H1 (cell line): ENCODE data around the gene PTPRG. TPM values are rescaled to one million over a fixed set of nuclear protein-coding genes. Genes with fewer than 3 reads are reported as not detected.

Experiments
- CEBPB ChIP-seq: IDR thresholded peaks from 2 replicates; pipeline ENCODE4 v1.6.1; 2012; ENCODE audit warnings: low read depth, low read length
- CHD1 ChIP-seq: IDR thresholded peaks from 2 replicates; pipeline ENCODE4 v1.6.1; 2012; ENCODE audit warnings: low read depth, low read length, improper control_type of control experiment
- HDAC2 ChIP-seq, 2 experiments: fragments of 300-600 bp in 1 of 2; sonication (generic) in 1 of 2; IDR thresholded peaks; 2 replicates each; pipeline ENCODE4 v1.6.1; 2011 to 2012; ENCODE audit warnings: low read depth in 2 of 2, low read length in 2 of 2, mild to moderate bottlenecking in 2 of 2, moderate library complexity in 2 of 2, borderline replicate concordance in 1 of 2, inconsistent platforms in 1 of 2
- RAD21 ChIP-seq, 2 experiments: IDR thresholded peaks in 1 of 2; conservative IDR thresholded peaks in 1 of 2; 2 replicates each; pipeline ENCODE4 v1.6.1; 2011; ENCODE audit warnings: low read depth in 2 of 2, low read length in 2 of 2, improper control_type of control experiment in 1 of 2, inconsistent platforms in 1 of 2, mild to moderate bottlenecking in 1 of 2, moderate library complexity in 1 of 2
- RNF2 ChIP-seq: fragments of 200-900, 300-1000 bp; sonication (generic); IDR thresholded peaks from 2 replicates; pipeline ENCODE4 v1.7.1; 2016; ENCODE audit warnings: borderline replicate concordance, low read depth, mild to moderate bottlenecking, antibody characterized with exemption, low read length; ENCODE audit not compliant: poor library complexity, severe bottlenecking; ENCODE audit errors: missing control alignments
- SP1 ChIP-seq: IDR thresholded peaks from 2 replicates; pipeline ENCODE4 v1.6.1; 2011; ENCODE audit warnings: low read depth, low read length
- SP2 ChIP-seq: IDR thresholded peaks from 2 replicates; pipeline ENCODE4 v1.6.1; 2012; ENCODE audit warnings: mild to moderate bottlenecking, low read length, inconsistent platforms
- SUZ12 ChIP-seq: fragments of 200-600 bp; sonication (generic); IDR thresholded peaks from 2 replicates; pipeline ENCODE4 v1.6.1; 2012; ENCODE audit warnings: mild to moderate bottlenecking, inconsistent platforms, low read length, moderate library complexity, mixed read lengths
- polyA plus RNA-seq, 7 experiments: library from polyadenylated mRNA; depleted of rRNA in 3 of 7; stranded (reverse) in 5 of 7; unstranded in 2 of 7; fragments of >200 nt in 5 of 7; fragments of 200-250 nt in 2 of 7; gene quantifications; 1 replicate in 5 of 7; 2 replicates in 1 of 7; 4 replicates in 1 of 7; pipeline versions ENCODE4 v1.2.1 to v1.2.3, GENCODE V29; 2011 to 2013; ENCODE audit warnings: missing spikeins in 2 of 7, mixed read lengths in 2 of 7
- total RNA-seq: library from RNA; stranded (reverse); fragmentation: NEBNext Ultra II Directional; extraction: Animal tissue kit (Norgen Biotek cat#: 25700); gene quantifications from 2 replicates; pipeline ENCODE4 v1.2.1, GENCODE V29; 2021
- TF ChIP-seq, protein P1 (sequence below), 3 experiments: IDR thresholded peaks; 1 replicate in 2 of 3; 2 replicates in 1 of 3; pipeline versions ENCODE4 v1.5.1 to v1.6.1; 2011; ENCODE audit warnings: low read length in 3 of 3, mild to moderate bottlenecking in 3 of 3, inconsistent platforms in 2 of 3, low read depth in 1 of 3, moderate library complexity in 1 of 3; ENCODE audit not compliant: insufficient read depth in 1 of 3; ENCODE audit errors: control extremely low read depth in 1 of 3

PTPRG gene
- total and polyA plus RNA-seq, 2 of the 8 experiments (the other 6 are each of a cell fraction or from before 2014, with no cell fraction given), result 23.3 to 96.2 TPM

DNA sequence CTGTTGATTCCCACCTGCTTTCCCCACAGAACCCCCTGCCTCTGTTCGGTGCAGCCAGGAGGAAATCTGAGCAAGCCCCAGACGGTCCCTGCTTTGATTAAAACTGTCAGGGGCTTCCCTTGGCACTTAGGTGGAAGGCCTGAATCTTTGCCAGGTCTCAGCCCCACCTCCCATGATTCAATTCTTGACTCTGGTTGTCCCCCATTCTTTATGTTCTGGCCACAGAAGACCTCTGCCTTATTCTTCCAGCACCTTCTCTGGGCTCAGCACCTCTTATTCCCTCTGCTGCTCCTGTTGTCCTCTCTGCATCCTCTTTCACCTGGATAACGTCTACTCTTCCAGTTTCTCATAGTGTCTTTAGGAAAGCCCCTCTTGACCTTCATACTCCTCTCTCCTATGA, 349.4 kb downstream of the PTPRG start (continued):
- no peak for TF ChIP-seq RAD21 (IDR thresholded peaks at IDR 0.05 in 1 of 2, conservative IDR thresholded peaks at IDR 0.05 in 1 of 2; ENCODE audit: low read depth in 2 of 2, low read length in 2 of 2)
- no peak for TF ChIP-seq SP2
- TF ChIP-seq, protein P1, sequence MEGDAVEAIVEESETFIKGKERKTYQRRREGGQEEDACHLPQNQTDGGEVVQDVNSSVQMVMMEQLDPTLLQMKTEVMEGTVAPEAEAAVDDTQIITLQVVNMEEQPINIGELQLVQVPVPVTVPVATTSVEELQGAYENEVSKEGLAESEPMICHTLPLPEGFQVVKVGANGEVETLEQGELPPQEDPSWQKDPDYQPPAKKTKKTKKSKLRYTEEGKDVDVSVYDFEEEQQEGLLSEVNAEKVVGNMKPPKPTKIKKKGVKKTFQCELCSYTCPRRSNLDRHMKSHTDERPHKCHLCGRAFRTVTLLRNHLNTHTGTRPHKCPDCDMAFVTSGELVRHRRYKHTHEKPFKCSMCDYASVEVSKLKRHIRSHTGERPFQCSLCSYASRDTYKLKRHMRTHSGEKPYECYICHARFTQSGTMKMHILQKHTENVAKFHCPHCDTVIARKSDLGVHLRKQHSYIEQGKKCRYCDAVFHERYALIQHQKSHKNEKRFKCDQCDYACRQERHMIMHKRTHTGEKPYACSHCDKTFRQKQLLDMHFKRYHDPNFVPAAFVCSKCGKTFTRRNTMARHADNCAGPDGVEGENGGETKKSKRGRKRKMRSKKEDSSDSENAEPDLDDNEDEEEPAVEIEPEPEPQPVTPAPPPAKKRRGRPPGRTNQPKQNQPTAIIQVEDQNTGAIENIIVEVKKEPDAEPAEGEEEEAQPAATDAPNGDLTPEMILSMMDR (IDR thresholded peaks at IDR 0.05; ENCODE audit: control extremely low read depth in 1 of 3, insufficient read depth in 1 of 3, low read depth in 1 of 3, low read length in 3 of 3), result no peak
- no peak for TF ChIP-seq CHD1
- TF ChIP-seq SP1, result no peak
- no peak for TF ChIP-seq CEBPB
- no peak for TF ChIP-seq HDAC2 (IDR thresholded peaks at IDR 0.05; ENCODE audit: borderline replicate concordance in 1 of 2, low read depth in 2 of 2, low read length in 2 of 2)
- no peak for TF ChIP-seq SUZ12
- TF ChIP-seq RNF2, result no peak
